Keratinocyte (primary cell): ENCODE results near the gene ARL6IP4. TPM values are rescaled to one million over a fixed set of nuclear protein-coding genes. Genes with fewer than 3 reads are reported as not detected.

Experiments
- DNase-seq: peaks from one replicate; pipeline ENCODE4 v3.0.0-alpha.2; 2011; ENCODE audit warnings: low read depth, missing footprints, low spot score
- FAIRE-seq: peaks from 2 replicates; lab custom pipeline; 2011; peaks lifted over from hg19 to GRCh38; lab: Jason Lieb, UNC
- H2AFZ ChIP-seq: 2 replicates; pipeline ENCODE4 v1.6.0; 2012; ENCODE audit warnings: low read length, control low read depth, inconsistent platforms; ENCODE audit not compliant: control insufficient read depth
- H3K27ac ChIP-seq: 2 replicates; pipeline ENCODE4 v1.5.1; 2011; ENCODE audit warnings: low read length; ENCODE audit not compliant: control insufficient read depth, insufficient read depth
- H3K27me3 ChIP-seq: 3 replicates; pipeline ENCODE4 v1.6.0; 2011; ENCODE audit warnings: low read length; ENCODE audit not compliant: control insufficient read depth, insufficient read depth; ENCODE audit errors: extremely low read depth
- H3K36me3 ChIP-seq, 2 experiments: 2 replicates in 1 of 2; 3 replicates in 1 of 2; pipeline ENCODE4 v1.5.1; 2011; ENCODE audit warnings: low read length in 2 of 2, mild to moderate bottlenecking in 1 of 2; ENCODE audit not compliant: control insufficient read depth in 2 of 2, insufficient read depth in 2 of 2; ENCODE audit errors: extremely low read depth in 1 of 2
- H3K4me1 ChIP-seq: 3 replicates; pipeline ENCODE4 v1.5.1; 2011; ENCODE audit warnings: low read length; ENCODE audit not compliant: control insufficient read depth, insufficient read depth; ENCODE audit errors: extremely low read depth
- H3K4me2 ChIP-seq: 3 replicates; pipeline ENCODE4 v1.6.0; 2011; ENCODE audit warnings: low read depth, low read length; ENCODE audit not compliant: control insufficient read depth, insufficient read depth; ENCODE audit errors: extremely low read depth
- H3K4me3 ChIP-seq, 3 experiments: fragments of 200-600 bp in 1 of 3; sonication (generic) in 1 of 3; 2 replicates in 2 of 3; 3 replicates in 1 of 3; pipeline ENCODE4 v1.5.1; 2011 to 2016; ENCODE audit warnings: low read length in 3 of 3, mild to moderate bottlenecking in 3 of 3, control low read depth in 2 of 3, inconsistent platforms in 1 of 3, low read depth in 1 of 3, mixed read lengths in 1 of 3, mixed run types in 1 of 3, moderate library complexity in 1 of 3; ENCODE audit not compliant: control insufficient read depth in 2 of 3, insufficient read depth in 2 of 3; ENCODE audit errors: extremely low read depth in 1 of 3
- H3K79me2 ChIP-seq: 2 replicates; pipeline ENCODE4 v1.6.0; 2012; ENCODE audit warnings: low read length; ENCODE audit not compliant: control insufficient read depth, insufficient read depth
- H3K9ac ChIP-seq: 3 replicates; pipeline ENCODE4 v1.6.0; 2011; ENCODE audit warnings: low read length; ENCODE audit not compliant: control insufficient read depth, insufficient read depth; ENCODE audit errors: extremely low read depth
- H3K9me1 ChIP-seq: 3 replicates; pipeline ENCODE4 v1.6.0; 2011; ENCODE audit warnings: low read length; ENCODE audit not compliant: control insufficient read depth, insufficient read depth; ENCODE audit errors: extremely low read depth
- H3K9me3 ChIP-seq: 2 replicates; pipeline ENCODE4 v1.5.1; 2012; ENCODE audit warnings: low read depth, low read length; ENCODE audit not compliant: control insufficient read depth
- H4K20me1 ChIP-seq: 3 replicates; pipeline ENCODE4 v1.6.0; 2011; ENCODE audit warnings: low read length; ENCODE audit not compliant: control insufficient read depth, insufficient read depth; ENCODE audit errors: extremely low read depth
- CTCF ChIP-seq, 3 experiments: IDR thresholded peaks in 1 of 3; conservative IDR thresholded peaks in 1 of 3; optimal IDR thresholded peaks in 1 of 3; 2 replicates in 2 of 3; 3 replicates in 1 of 3; pipeline versions ENCODE3 to v1.5.1; 2011; ENCODE audit warnings: low read length in 3 of 3, mild to moderate bottlenecking in 3 of 3, moderate library complexity in 2 of 3, control low read depth in 1 of 3, inconsistent platforms in 1 of 3; ENCODE audit not compliant: insufficient read depth in 2 of 3; ENCODE audit errors: extremely low read depth in 1 of 3
- EZH2 ChIP-seq: IDR thresholded peaks from one replicate; pipeline ENCODE4 v1.6.1; 2012; ENCODE audit warnings: inconsistent platforms, mild to moderate bottlenecking, low read length, moderate library complexity
- dilution Hi-C: fragments of 300-500 bp; cut with MboI; formaldehyde crosslinking; loops from one replicate; pipeline ENCODE4 v1.7.0; 2020; ENCODE audit warnings: low sequenced_read_pairs; ENCODE audit not compliant: extremely low pct_ligation_motif_present
- polyA plus RNA-seq, 5 experiments: library from polyadenylated mRNA; depleted of rRNA in 3 of 5; stranded (reverse) in 3 of 5; stranded (forward) in 1 of 5; unstranded in 1 of 5; fragments of >200 nt; gene quantifications; 1 replicate in 1 of 5; 2 replicates in 3 of 5; 3 replicates in 1 of 5; pipeline versions ENCODE4 v1.2.1 to v1.2.3, GENCODE V29; 2011 to 2012; ENCODE audit warnings: missing spikeins in 2 of 5, low read depth in 1 of 5, low replicate concordance in 1 of 5

The ARL6IP4 gene
- polyA plus RNA-seq, 1 donor (not counting 4 experiments of a cell fraction or from before 2014, with no cell fraction given) = 144 TPM

- Histone ChIP-seq H2AFZ (no peak overlapping the region), H3K79me2 (no peaks in the 10 kb centered on the region), H3K27ac (no peak overlapping the region), H4K20me1 (no peaks in the 10 kb centered on the region), H3K36me3 (peaks cover 0 to 8% of the 10 kb centered on the region in 2 experiments), H3K4me1 (no peaks in the 10 kb centered on the region), H3K9me1 (no peaks in the 10 kb centered on the region), H3K9ac (no peak overlapping the region), H3K4me3 (no peak overlapping the region), H3K9me3 (no peaks in the 10 kb centered on the region), H3K27me3 (no peaks in the 10 kb centered on the region), H3K4me2 (no peak overlapping the region)
- FAIRE-seq (no peak), DNase-seq (no peak)
- TF ChIP-seq EZH2 (no peak), CTCF (optimal IDR thresholded peaks at IDR 0.05 in 1 of 3, IDR thresholded peaks at IDR 0.05 in 1 of 3, conservative IDR thresholded peaks at IDR 0.05 in 1 of 3; ENCODE audit: extremely low read depth in 1 of 3, insufficient read depth in 2 of 3, low read length in 3 of 3) (no peak)
- dilution Hi-C loops = no loop called here
Measured at GRCh38 chr12:123000578-123000977, 20.1 kb downstream of the ARL6IP4 start.

- no peak for DNase-seq
- H3K4me1 ChIP-seq = no peaks in the 10 kb centered on the region
- H3K27me3 ChIP-seq = no peaks in the 10 kb centered on the region
- no peak for FAIRE-seq
- H3K9ac ChIP-seq = no peak overlapping the region
- H3K4me2 ChIP-seq = no peak overlapping the region
- no peaks in the 10 kb centered on the region for H3K9me3 ChIP-seq
- no peaks in the 10 kb centered on the region for H3K9me1 ChIP-seq
- dilution Hi-C loops = no loop called here
- no peak overlapping the region for H3K4me3 ChIP-seq
- H3K79me2 ChIP-seq = no peaks in the 10 kb centered on the region
- H4K20me1 ChIP-seq = no peaks in the 10 kb centered on the region
- no peak overlapping the region for H3K27ac ChIP-seq
- no peak overlapping the region for H2AFZ ChIP-seq
- H3K36me3 ChIP-seq = peaks cover 0 to 8% of the 10 kb centered on the region in 2 experiments
- TF ChIP-seq CTCF (optimal IDR thresholded peaks at IDR 0.05 in 1 of 3, IDR thresholded peaks at IDR 0.05 in 1 of 3, conservative IDR thresholded peaks at IDR 0.05 in 1 of 3; ENCODE audit: extremely low read depth in 1 of 3, insufficient read depth in 2 of 3, low read length in 3 of 3) = no peak
- TF ChIP-seq EZH2 = no peak
Measured at GRCh38 chr12:123001464-123001863, 21.0 kb downstream of the ARL6IP4 start.
